ENCODE data around the gene PLTP.

DNA sequence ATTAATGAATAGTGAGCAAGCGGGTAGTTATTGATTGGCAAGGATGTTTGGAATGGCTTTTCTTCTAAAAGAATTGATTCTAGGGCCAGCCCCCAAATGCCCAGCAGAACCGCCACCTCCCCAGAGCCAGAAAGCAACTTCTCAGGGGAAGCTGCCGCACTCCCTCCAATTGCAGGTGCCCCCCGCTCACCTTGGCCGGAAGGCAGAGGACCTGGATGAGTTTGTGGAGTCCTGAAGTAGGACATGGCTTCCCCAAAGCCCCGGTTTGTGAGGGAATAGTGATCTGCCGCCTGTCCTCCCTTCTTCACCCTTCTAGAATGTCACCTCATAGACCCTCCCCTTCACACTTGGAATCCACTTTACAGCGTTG lies 24.6 kb downstream of the PLTP start, which contains the start of gene SPATA25:
- TF ChIP-seq, protein P1, sequence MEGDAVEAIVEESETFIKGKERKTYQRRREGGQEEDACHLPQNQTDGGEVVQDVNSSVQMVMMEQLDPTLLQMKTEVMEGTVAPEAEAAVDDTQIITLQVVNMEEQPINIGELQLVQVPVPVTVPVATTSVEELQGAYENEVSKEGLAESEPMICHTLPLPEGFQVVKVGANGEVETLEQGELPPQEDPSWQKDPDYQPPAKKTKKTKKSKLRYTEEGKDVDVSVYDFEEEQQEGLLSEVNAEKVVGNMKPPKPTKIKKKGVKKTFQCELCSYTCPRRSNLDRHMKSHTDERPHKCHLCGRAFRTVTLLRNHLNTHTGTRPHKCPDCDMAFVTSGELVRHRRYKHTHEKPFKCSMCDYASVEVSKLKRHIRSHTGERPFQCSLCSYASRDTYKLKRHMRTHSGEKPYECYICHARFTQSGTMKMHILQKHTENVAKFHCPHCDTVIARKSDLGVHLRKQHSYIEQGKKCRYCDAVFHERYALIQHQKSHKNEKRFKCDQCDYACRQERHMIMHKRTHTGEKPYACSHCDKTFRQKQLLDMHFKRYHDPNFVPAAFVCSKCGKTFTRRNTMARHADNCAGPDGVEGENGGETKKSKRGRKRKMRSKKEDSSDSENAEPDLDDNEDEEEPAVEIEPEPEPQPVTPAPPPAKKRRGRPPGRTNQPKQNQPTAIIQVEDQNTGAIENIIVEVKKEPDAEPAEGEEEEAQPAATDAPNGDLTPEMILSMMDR (IDR thresholded peaks at IDR 0.05) = no peak
- TF ChIP-seq POLR2A (IDR thresholded peaks at IDR 0.05) = no peak

All from heart left ventricle (tissue), 13 donors.